GM19023 (cell line): ENCODE measurements around the gene UPK1B.

Experiments used
- ATAC-seq: cut with Tn5 transposase; IDR thresholded peaks from one replicate; pipeline ENCODE4 v1.9.1; 2021; ENCODE audit warnings: mild to moderate bottlenecking, moderate library complexity; ENCODE audit not compliant: unreplicated experiment

Gene UPK1B

GRCh38 chr3:119175872-119176756 lies 2.7 kb downstream of the UPK1B start:
- no peak for ATAC-seq

DNA sequence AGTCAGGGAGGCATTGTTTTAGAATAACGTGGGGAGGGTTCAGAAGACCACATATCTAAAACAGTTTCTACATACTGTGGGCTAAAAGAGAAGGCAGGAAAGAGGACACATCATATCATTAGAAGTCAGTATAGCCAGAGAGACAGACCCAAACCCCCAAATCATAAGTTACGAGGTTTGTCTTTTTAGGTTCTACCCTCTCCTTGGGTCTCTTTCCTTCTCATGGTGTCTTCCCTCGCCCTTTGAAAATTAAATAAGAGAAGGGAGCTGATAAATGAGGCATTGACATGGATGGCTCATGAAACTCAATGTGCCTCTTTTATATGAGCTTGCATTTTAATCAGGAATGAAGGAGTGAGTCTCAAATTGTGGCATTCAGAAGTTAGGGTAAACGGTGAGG lies 3.4 kb downstream of the UPK1B start:
- ATAC-seq = no peak

DNA sequence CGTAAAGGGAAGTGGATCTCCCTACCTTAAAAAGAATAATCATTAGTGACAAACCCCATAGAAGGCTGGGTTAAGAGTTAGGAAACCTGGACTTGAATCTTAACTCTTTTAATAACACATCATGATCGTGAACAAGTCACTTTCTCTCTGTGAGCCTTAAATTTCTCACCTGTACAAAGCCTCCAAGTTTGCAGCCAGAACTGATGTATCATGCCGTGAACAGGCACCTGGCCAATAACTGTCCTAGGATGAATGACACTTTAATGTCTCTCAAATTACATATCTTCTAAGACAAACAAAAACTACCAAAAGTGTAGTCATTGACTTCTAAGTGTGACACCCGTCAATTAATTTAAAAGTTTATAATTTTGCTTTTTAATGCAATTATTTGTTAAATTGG lies 3.9 kb downstream of the UPK1B start:
- no peak for ATAC-seq

GRCh38 chr3:119181765-119182164 lies 8.4 kb downstream of the UPK1B start:
- no peak for ATAC-seq

- no peak for ATAC-seq
These were observed 10.7 kb downstream of the UPK1B start for GRCh38 chr3:119184111-119184510.

- no peak for ATAC-seq
These were observed 11.6 kb downstream of the UPK1B start for GRCh38 chr3:119184796-119185570.

DNA sequence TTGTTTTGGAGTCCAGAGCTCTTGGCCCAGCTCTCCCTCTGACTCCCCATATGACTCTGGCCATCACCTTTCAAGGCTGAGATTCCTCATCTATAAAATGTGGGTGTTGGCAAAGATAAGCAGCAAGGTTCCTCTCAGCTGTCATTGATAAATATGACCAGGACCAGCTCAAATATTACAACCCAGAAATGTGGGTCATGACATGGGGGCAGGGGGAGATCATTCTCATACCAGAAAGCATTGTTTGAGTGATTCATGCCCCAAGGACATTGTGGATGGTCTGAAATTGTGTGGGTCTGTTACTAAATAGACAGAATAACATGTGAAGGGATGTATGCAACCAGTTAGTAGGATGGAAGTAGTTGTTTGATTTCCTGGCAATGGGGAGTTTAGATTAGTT lies 13.9 kb downstream of the UPK1B start:
- no peak for ATAC-seq

DNA sequence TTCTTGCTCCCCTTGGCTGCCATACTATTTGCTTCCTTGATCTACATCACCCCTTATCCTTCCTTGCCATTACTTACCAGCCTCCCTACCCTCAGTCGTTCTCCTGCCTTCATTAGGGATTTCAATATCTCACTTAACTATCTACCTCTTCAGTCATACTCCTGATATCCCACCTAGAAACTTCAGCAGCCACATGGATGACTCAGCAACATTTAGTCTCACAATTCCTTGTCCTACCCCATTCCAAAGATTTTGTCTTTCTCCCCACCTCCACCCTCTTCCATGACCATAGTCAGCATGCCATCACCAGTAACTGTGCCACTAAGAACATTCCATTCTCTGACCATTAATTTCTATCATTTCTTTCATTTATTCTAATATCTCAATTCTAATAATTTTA lies 18.4 kb downstream of the UPK1B start:
- no peak for ATAC-seq

- no peak for ATAC-seq
These were observed 21.1 kb downstream of the UPK1B start for GRCh38 chr3:119194237-119195150.

DNA sequence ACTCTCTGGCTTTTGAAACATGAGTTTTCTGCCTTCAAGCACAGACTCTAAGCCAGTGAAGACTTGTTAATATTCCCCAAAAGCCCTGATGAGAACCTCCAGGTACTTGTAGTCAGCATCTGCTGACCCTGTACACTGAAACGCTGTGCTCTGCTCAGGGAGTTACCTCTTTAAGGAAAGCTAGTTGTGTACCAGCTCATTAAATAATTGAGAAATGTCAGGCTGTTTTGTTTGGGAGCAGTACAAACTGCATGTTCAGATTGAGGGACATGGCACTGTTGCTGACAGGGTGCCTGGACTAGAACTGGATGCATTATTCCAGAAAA lies 21.7 kb downstream of the UPK1B start:
- no peak for ATAC-seq

- no peak for ATAC-seq
These were observed 22.5 kb downstream of the UPK1B start for GRCh38 chr3:119195911-119196310.

GRCh38 chr3:119205209-119205608 lies 31.8 kb downstream of the UPK1B start:
- no peak for ATAC-seq

- ATAC-seq = no peak
These were observed 32.3 kb downstream of the UPK1B start for GRCh38 chr3:119205685-119206084.

- ATAC-seq = no peak
These were observed 33.5 kb downstream of the UPK1B start for GRCh38 chr3:119206611-119207511.

GRCh38 chr3:119207512-119207875 lies 34.1 kb downstream of the UPK1B start:
- no peak for ATAC-seq

GRCh38 chr3:119211193-119211592 lies 37.8 kb downstream of the UPK1B start:
- ATAC-seq = no peak

DNA sequence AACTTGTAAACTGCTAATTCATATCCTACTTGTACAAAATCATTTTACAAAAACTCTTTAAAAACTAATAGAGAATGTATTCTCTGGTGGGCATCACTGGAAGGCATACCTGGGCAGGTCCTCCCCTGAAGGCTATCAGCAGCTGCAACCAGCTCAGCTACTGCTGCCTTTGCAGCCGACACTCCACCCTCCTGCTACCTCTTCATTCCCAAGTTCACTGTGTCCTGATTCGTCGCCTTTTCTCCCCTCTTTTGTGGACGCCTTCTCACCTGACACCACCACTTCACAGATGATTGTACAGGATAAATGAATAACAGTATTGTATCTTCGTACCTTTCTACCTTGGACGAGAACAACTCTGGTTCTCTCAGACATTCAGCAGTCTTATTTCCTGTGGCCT lies 38.4 kb downstream of the UPK1B start:
- ATAC-seq = no peak

- peak; percentile 98 for ATAC-seq
These were observed 45.7 kb downstream of the UPK1B start for GRCh38 chr3:119219069-119219468.

DNA sequence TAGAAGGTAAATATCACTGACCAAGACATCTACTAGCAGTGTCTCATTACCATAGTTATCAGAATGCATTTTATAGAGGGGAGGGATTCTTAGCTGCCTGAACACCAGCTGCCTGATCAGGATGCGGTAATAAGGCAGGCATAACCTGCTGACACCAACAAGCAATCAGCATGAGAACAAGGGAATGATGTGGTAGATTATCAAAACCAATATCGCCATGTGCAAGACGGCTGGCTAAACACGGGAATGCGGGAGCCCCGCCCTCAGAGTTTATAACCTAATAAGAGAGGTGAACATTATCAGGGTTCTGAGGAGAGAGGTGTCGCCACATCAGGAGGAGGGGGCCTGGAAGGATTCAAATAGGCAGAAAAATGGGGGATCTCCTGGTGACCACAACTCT lies 46.8 kb downstream of the UPK1B start:
- ATAC-seq = no peak

GRCh38 chr3:119220970-119221667 lies 47.7 kb downstream of the UPK1B start:
- no peak for ATAC-seq
